NCI-H1417 (cell line): Measurements from ENCODE around the gene POGK.
"Not testable (repeated sequence)": the region's sequence is repeated elsewhere in the genome, so short reads cannot be mapped to it uniquely, and the experiment has no call there.

Experiments used
- DNase-seq, 3 experiments: peaks; one replicate each; lab custom pipeline; 2025; lab: John Stamatoyannopoulos, UW

POGK gene

GRCh38 chr1:166838766-166839599, at the start of gene POGK:
TSS of gene POGK (plus strand) at chr1:166839475. CDS start at chr1:166840957, 1,482 bp downstream.
- peak; percentile 93 to 96 (median 94) for DNase-seq

DNA sequence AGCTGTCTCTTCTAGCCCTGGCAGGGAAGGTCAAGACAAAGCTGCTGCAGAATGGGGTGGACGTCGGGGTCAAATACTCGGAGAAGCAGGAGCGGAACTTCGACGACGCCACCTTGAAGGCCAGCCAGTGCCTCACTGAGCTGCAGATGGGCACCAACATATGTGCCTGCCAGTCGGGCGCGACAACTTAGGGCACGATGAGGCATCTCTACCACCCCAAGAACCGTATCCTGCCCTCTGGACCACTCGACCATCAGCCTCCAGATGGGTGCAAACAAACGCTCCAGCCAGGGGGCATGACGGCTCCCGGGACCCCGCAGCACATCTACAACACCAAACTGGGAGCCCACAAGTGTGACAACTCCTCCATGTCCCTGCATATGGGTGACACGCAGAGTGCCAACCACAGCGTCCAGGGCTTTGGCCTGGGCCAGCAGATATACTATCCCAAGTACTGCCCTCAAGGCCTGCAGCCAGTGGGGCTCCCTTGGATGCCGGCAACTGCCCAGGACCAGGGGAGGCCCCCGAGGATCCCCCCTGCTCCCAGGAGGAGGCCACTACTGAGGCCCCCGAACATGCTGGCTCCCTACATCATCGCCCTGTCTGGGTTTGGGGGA, 42.5 kb upstream of the POGK start:
- no peak for DNase-seq

DNA sequence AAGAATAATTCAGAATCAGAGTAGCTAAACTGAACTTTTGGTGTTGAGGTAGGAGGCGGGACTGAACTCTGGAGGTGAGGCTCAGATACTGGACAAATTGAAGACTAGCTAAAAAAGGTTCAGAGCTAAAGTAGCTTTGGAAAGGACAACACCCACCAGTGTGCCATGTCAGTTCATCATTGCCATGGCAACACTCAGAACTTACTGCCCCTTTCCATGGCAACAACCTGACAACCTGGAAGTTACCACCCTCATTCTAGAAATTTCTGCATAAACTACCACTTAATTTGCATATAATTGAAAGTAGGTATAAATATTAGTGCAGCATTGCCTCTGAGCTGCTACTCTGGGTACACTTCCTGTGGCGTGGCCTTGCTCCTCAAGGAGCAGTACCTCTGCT, 30.3 kb upstream of the POGK start:
- no peak for DNase-seq

GRCh38 chr1:166811691-166812090, 27.6 kb upstream of the POGK start:
- DNase-seq: no peak

- no peak for DNase-seq
Measured at GRCh38 chr1:166813508-166814223, 25.6 kb upstream of the POGK start.

GRCh38 chr1:166814611-166815010, 24.7 kb upstream of the POGK start:
- DNase-seq: no peak

- no peak for DNase-seq
Measured at GRCh38 chr1:166819974-166820373, 19.3 kb upstream of the POGK start.

DNA sequence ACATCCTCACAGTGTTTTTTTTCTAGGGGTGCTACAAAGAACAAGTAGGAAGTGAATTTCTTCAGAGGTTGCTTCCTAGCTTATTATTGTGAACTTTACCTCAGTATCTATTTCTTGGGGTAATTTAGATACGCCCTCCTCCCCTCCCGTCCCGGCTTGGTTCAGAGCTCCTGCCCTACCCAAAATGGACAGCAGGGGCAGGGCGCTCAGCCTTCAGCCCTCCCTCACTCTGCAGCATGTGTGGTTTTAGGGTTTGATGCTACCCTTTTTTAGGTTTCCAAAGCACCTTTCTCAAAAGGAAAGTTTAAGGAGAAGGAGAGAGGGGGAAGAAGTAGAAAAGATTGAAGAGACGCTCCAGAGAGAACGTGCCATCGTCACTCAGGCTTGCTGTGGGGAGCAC, 16.9 kb upstream of the POGK start:
- DNase-seq: no peak

DNA sequence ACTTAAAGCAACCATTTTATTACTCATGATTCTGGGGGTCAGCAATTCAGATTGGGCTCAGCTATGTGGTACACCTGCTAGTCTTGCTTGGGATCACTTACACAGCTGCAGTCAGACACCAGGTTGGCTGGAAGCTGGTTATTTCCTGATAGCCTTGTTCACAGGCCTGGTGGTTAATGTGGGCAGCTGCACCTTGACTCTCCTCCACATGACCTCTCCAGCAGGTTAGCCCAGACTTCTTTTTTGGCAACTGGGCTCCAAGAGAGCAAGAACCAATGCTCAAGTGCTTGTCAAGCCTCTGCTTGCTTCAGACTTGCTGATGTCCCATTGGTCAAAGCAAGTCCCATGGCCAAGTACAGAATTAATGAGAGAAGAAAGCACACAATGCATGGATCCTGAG, 11.8 kb upstream of the POGK start:
- DNase-seq: no peak

DNA sequence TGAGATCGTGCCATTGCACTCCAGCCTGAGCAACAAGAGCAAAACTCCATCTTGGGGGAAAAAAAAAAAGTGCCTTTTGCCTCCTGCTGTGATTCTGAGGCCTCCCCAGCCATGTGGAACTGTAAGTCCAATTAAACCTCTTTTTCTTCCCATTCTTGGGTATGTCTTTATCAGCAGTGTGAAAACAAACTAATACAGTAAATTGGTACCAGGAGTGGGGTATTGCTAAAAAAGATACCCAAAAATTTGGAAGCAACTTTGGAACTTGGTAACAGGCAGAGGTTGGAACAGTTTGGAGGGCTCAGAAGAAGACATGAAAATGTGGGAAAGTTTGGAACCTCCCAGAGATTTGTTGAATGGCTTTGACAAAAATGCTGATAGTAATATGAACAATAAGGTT, 9.5 kb upstream of the POGK start:
- DNase-seq: not testable (repeated sequence)

DNA sequence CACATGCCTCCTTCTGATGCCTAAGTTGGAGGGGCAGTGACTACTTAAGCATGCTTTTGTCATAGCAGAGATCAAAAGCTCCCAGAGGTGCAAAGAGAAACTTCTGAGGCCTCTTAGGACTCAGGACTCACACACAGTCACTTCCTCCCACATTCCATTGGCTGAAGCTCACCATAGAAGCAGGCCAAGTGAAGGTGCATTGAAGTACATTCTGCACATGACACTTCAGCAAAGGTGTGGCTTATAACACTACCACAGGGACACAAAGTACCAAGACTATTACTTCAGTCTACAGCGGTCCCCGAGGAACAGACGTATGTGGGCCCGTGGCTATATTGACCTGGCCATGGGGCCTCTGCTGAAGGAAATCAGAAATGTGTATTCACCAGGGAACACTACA, 2.5 kb upstream of the POGK start:
- no peak for DNase-seq

DNA sequence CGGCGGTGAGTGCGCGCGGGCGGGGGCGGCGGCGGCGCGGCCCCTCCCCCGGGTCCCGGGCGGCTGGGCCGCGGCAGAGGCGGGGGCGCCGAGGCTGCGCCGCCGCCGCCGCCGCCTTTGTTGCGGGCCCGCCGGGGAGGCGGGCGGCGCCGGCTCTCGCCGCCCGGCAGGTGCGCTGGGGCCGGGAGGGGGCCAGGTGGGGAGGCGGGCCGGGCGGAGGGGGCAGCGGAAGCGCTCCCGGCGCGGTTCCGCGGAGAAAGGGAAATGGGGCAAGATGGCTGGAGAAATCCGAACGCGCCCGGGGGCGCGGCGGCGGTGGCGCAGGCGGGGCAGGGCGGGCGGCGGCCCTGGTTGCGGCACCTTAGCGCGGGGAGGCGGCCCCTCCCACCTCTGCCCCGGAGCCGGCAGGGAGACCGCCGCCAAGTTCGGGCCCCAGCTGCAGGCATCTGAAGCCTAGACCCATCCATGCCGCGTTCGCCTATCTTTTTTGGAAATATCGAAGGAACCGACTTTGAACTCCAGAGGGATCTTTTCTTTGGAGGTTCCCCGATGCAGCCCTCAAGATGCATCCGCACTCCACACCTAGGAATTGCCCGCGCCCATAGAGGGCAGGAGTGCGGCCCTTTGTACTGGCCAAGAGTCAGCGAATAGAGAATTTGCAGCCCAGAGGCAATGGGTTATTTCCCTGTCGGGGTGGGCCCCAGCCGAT, 479 bp downstream of the POGK start:
- peak; percentile 81 to 88 (median 83) for DNase-seq

DNA sequence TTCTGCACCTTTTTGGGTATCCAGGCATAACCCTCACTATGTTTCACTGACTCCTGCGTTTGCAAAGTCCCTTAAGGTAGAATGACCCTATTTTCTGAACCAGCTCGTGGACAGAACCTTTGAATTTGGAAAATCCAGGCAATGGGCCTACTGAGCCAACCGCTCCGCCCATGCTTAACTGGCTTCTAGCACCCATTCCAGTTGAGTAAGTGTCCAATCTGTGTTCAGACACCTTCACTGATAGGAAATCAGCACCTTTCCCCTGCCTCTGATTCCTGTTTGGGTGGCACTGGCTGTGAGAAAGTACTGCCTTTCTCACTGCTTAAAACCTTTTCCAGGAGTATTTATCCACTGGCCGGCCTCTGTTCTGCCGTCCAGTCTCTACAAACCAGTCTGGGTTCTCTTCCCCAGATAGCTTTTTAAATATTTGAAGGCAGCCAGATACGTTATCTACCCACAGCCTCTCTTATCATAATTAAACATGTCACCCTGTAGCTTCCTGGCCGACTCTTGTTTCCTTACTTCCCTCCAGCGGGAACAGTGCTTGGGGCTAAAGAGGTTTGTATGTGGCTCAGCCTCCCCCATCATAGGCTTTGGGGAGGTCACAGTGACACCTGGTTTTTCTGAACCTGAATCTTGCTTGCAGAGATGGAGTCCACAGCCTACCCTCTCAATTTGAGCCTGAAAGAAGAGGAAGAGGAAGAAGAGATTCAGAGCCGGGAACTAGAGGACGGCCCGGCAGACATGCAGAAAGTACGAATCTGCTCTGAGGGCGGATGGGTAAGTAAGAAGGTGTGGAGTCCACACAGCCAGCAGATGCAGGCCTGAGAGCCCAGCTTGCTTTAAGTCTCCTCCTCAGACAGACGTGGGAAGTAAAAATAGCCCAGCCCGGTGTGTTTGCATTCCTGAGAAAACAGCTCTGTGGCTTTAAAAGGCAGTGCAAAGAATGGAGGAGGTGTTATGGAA, 1.3 kb downstream of the POGK start:
- DNase-seq: peak in 1 of 3 experiments; percentile 29

GRCh38 chr1:166843322-166843721, 4.0 kb downstream of the POGK start:
- no peak for DNase-seq

DNA sequence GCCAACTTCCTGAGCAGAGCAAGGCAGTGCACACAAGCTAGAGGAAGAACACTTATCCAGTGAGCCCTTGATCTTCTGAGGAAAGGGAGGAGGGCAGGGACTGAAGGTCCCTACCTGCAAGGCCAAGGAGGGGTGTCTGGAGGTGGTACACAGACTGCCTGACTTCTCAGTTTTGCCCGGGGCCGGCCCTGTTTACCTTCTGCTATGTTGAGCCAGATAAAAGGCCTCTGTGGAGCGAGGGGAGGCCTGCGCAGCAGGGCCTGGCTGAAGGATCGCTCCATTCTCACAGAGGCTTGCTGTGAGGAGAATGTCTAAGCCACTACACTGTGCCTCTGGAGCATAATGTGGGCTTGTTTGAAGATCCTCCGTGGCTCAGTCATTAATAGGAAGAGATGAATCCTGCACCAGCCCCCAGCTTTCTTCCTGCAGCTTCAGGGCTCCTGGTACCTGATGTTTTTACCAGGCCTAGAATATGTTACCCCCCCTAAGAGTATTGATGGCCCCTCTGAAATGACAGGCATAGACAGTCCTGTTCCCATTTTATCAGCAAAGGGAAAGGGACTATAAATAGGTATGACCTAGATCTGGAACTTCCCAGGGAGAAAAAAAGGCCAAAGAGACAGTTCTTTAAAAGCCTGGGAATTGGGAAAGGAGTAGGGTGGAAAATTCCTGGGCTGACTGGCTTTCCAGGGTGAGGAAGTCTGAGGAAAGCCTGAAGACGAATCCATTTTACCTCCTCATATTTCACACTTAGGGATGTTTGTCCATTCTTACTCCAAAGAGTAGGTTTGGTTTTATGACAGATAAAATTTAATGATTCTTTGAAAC, 4.7 kb downstream of the POGK start:
- DNase-seq: no peak

- DNase-seq: no peak
Measured at GRCh38 chr1:166844791-166845190, 5.5 kb downstream of the POGK start.

GRCh38 chr1:166848193-166848592, 8.9 kb downstream of the POGK start:
- DNase-seq: no peak

DNA sequence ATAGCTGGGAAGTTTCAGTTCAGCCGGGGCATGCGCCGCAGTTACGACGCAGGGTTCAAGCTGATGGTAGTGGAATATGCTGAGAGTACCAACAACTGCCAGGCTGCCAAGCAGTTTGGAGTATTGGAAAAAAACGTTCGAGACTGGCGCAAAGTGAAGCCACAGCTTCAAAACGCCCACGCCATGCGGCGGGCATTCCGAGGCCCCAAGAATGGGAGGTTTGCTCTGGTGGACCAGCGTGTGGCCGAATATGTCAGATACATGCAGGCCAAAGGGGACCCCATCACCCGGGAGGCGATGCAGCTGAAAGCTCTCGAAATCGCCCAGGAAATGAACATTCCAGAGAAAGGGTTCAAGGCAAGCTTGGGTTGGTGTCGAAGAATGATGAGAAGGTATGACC, 9.9 kb downstream of the POGK start:
- no peak for DNase-seq

- peak in 1 of 3 experiments; percentile 17 for DNase-seq
Measured at GRCh38 chr1:166852918-166853317, 13.6 kb downstream of the POGK start.

GRCh38 chr1:166855558-166855957, 16.3 kb downstream of the POGK start:
- DNase-seq: no peak
